NCI-H187 (cell line): ENCODE results near the gene STOX1.
A peak's percentile ranks its signal among the peaks of the same experiment; 100 is the strongest.
"Not testable (repeated sequence)": the region's sequence is repeated elsewhere in the genome, so short reads cannot be mapped to it uniquely, and the experiment has no call there.

ENCODE experiments used
- DNase-seq, 2 experiments: peaks; one replicate each; lab custom pipeline; 2025; lab: John Stamatoyannopoulos, UW

The STOX1 gene, protein sequence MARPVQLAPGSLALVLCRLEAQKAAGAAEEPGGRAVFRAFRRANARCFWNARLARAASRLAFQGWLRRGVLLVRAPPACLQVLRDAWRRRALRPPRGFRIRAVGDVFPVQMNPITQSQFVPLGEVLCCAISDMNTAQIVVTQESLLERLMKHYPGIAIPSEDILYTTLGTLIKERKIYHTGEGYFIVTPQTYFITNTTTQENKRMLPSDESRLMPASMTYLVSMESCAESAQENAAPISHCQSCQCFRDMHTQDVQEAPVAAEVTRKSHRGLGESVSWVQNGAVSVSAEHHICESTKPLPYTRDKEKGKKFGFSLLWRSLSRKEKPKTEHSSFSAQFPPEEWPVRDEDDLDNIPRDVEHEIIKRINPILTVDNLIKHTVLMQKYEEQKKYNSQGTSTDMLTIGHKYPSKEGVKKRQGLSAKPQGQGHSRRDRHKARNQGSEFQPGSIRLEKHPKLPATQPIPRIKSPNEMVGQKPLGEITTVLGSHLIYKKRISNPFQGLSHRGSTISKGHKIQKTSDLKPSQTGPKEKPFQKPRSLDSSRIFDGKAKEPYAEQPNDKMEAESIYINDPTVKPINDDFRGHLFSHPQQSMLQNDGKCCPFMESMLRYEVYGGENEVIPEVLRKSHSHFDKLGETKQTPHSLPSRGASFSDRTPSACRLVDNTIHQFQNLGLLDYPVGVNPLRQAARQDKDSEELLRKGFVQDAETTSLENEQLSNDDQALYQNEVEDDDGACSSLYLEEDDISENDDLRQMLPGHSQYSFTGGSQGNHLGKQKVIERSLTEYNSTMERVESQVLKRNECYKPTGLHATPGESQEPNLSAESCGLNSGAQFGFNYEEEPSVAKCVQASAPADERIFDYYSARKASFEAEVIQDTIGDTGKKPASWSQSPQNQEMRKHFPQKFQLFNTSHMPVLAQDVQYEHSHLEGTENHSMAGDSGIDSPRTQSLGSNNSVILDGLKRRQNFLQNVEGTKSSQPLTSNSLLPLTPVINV

DNA sequence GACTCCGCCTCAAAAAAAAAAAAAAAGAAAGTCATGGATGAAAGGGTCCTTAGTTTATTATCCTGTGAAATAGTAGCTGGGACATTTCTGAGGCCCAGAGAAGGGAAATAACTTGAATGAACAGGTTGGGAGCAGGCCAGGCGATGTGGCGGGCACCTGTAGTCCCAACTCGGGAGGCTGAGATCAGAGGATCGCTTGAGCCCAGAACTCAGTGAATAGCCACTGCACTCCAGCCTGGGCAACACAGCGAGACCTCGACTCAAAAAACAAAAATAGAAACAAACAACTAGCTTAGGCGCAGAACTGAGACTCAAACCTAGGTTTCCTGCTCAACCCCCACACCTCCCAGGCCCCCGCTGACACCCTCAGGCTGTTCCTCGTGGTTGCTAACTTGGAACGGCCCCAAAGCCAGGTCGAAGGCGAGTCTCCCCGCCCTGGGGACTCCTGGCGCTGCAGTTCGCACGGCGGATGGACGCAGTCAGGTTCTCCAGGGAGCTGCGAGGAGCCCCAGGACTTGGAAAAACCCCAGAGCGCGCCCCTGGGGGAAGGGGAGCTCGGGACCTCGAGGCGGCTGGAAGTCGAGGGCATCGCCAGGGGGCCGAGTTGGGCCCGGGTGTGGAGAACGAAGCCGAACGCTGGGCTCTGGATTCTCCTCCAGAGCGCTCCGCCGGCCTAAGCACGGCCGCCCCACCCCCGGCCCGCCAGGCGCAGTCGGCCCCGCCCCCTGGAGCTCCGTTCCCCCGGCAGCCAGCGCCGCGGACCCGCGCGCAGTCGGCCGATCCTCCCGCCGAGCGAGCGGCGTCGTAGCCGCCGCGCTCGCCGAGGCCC is at the start of gene STOX1:
STOX1 (plus strand) TSS at position 768 of the 828 bp plus-strand sequence. CDS start 93 bp downstream, outside the sequence.
- DNase-seq = peak in 1 of 2 experiments; percentile 10

DNA sequence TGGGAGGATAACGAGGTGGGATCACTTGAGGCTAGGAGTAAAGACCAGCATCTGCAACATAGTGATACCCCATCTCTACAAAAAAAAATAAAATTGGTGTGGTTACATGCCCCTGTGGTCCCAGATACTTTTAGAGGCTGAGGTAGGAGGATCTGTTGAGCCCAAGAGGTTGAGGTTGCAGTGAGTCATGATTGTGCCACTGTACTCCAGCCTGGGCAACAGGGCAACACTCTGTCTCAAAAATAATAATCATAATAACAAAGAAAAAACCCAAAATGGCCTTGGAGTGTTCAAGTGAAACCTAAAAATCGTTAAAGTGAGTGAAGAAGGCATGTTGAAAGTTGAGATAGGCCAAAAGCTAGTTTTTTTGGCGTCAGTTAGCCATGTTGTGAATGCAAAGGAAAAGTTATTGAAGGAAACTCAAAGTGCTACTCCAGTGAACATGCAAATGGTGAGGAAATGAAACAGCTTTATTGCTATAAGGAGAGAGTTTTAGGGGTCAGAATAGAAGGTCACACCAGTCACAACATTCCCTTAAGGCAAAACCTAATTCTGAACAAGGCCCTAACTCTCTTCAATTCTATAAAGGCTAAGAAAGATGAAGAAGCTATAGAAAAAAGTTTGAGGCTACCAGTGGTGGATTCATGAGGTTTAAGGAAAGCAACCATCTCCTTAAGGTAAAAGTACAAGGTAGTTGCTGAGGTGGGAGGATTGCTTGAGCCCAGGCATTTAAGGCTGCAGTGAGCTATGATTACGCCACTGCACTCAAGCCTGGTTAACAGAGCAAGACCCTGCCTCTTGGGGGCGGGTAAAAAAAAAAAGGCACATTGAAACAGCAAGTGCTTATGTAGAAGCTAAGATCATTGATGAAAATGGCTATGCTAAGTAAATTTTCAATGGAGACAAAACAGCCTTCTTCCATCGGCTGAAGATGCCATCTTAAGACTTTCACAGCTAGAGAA is 45.4 kb upstream of the STOX1 start:
- DNase-seq = no peak

DNA sequence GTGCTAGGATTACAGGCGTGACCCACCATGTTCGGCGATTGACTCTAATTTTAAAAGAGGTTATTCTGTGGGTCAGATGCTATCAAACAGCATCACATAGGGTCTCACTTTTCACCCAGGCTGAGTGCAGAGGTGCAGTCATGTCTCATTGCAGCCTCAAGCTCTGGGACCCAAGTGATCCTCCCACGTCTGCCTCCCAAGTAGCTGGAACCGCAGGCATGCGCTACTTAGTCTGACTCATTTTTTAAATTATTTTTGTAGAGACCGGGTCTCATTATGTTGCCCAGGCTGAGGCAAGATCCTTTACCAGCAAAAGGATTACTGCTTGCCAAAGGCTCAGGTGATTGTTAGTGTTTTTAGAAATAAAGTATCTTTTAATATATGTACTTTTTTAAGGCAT is 42.9 kb upstream of the STOX1 start:
- DNase-seq = no peak

- DNase-seq = no peak
Observed at GRCh38 chr10:68787813-68788212, 39.5 kb upstream of the STOX1 start.

DNA sequence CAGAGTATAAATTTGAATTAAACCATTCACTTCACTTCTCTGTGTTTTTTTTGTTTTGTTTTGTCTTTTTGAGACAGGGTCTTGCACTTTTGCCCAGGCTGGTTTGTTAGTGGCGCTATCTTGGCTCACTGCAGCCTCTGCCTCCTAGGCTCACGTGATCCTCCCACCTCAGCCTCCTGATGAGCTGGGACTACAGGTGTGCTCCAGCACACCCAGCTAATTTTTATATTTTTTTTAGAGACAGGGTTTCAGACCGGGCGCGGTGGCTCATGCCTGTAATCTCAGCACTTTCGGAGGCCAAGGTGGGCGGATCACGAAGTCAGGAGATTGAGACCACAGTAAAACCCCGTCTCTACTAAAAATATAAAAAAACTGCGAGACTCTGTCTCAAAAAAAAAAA is 36.9 kb upstream of the STOX1 start:
- no peak for DNase-seq

GRCh38 chr10:68792115-68792514 is 35.2 kb upstream of the STOX1 start:
- DNase-seq = no peak

DNA sequence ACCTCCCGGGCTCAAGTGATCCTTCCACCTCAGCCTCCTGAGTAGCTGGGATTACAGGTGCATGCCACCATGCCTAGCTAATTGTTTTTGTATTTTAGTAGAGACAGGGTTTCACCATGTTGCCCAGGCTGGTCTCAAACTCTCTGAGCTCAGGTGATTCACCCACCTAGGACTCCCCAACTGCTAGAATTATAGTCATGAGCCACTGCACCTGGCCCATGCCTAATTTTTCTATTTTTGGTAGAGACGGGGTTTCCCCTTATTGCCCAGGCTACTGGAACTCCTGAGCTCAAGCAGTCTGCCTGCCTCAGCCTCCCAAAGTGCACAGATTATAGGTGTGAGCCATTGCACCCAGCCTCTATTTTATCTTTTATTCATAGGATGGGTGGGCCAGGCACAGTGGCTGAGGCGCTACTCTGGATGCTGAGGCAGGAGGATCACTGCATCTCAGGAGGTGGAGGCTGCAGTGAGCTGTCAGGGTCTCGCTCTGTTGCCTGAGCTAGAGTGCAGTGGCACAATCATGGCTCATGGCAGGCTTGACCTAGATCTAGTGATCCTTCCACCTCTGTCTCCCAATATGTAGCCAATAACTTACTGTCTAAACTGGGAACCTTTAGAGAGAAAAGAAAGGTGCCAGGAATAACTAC is 31.3 kb upstream of the STOX1 start:
- no peak for DNase-seq

GRCh38 chr10:68796605-68797004 is 30.7 kb upstream of the STOX1 start:
- DNase-seq = no peak

DNA sequence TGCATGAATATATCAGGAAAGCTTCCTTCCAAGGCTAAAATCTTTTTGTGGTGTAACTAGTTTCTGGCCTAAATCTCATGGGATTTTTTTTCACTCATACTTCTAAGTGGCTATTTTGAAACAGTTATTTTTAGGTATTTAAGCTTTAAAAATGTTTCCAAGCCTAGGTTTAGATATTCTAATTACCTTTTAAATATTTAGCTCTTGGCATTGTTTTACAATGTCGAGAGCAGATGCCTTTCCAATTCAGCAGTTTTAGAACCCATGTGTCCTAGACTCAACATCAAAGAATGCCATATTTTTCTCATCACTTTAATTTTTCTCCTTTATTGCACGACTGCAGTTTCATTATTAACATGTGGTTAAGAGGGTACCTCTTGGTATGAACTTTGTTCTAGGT is 27.1 kb upstream of the STOX1 start:
- DNase-seq = no peak

GRCh38 chr10:68804692-68805091 is 22.6 kb upstream of the STOX1 start:
- DNase-seq = no peak

DNA sequence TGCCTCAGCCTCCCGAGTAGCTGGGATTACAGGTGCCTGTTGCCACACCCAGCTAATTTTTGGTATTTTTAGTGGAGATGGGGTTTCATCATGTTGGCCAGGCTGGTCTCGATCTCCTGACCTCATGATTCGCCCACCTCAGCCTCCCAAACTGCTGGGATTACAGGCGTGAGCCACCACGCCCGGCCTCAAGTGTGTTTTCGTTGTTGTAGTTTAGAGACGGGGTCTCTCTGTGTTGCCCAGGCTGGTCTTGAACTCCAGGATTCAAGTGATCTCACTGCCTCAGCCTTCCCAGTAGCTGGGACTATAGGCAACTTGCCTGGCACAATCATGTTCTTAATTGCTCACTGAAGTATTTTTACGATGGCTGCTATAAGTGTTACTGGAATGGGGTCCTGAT is 16.5 kb upstream of the STOX1 start:
- DNase-seq = not testable (repeated sequence)

GRCh38 chr10:68811314-68812009 is 15.9 kb upstream of the STOX1 start:
- DNase-seq = no peak

DNA sequence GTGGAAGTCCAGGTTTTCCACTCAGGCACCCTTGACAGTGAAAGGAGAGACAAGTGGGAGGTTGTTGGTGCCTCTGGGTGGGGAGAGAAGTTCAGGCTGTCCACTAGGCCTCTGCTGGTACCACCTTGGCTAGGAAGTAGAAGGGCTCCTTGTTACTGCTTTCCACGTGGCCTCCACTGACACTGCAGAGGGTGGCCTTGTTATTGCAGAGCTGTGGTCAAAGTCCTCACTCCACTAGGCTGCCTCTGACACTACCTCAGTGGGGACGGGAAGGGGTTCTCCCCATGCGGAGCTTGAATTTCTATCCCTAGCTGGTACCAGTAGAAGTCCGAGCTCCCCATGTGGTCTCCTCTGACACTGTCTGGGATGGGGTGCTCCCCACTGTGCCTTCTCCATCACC is 14.9 kb upstream of the STOX1 start:
- no peak for DNase-seq

DNA sequence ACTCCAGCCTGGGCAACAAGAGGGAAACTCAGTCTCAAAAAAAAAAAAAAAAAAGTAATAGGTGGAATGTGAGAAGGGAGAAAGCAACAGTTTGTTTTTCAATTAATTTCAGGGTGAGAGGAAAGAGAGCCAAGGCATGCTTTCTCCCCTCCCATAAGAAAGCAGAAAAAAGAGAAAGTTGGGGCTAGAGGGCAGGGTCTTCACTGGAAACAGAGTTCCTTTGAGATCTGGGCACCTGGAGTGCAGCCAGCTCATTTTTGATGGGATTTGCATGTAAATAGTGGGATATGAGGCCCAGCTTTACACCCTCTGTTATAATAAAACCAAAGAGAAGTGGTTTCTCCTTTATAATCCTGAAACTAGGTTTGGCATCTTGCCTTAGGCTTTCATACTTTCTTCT is 13.8 kb upstream of the STOX1 start:
- DNase-seq = no peak

GRCh38 chr10:68816796-68817412 is 10.4 kb upstream of the STOX1 start:
- DNase-seq = no peak

DNA sequence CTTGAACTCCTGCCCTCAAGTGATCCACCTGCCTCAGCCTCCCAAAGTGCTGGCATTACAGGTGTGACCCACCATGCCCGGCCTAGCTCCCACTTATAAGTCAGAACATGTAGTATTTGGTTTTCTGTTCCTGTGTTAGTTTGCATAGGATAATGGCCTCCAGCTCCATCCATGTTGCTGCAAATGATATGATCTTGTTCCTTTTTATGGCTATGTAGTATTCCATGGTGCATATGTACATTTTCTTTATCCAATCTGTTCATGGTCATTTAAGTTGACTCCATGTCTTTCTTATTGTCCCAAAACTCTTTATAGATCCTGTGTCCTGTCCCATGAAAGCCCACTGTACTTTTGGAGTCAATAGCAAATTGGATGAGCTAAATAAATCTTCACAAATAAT is 7.0 kb upstream of the STOX1 start:
- not testable (repeated sequence) for DNase-seq

GRCh38 chr10:68822626-68823025 is 4.7 kb upstream of the STOX1 start:
- not testable (repeated sequence) for DNase-seq

DNA sequence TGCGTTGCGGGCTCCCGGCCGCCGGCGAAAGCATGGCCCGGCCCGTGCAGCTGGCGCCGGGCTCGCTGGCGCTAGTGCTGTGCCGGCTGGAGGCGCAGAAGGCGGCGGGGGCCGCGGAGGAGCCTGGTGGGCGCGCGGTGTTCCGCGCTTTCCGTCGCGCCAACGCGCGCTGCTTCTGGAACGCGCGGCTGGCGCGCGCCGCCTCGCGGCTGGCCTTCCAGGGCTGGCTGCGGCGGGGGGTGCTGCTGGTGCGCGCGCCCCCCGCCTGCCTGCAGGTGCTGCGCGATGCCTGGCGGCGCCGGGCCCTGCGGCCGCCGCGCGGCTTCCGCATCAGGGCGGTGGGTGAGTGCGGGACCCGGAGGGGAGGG is 245 bp downstream of the STOX1 start:
- DNase-seq = not testable (repeated sequence)

DNA sequence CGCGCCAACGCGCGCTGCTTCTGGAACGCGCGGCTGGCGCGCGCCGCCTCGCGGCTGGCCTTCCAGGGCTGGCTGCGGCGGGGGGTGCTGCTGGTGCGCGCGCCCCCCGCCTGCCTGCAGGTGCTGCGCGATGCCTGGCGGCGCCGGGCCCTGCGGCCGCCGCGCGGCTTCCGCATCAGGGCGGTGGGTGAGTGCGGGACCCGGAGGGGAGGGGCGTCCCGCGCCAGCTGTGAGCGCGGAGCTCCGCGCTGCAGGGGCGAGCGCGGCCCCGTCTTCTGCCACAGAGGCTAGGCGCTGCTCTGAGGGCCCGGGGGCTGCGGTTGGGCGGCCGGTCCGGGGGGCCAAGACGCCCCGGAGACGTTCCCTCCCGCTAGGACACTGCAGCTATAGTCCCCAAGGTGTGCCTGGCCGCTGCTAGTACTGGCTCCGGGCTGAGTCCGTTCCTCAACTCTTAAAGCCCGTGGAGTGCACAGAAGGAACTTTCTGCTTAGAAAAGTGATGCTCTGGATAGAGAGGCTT is 811 bp downstream of the STOX1 start:
- not testable (repeated sequence) for DNase-seq
